IMR-90 (cell line): ENCODE data around the gene RASSF6. TPM values are rescaled to one million over a fixed set of nuclear protein-coding genes. Genes with fewer than 3 reads are reported as not detected.

Experiments
- ATAC-seq: fragments of 200-7000 bp; cut with Tn5 transposase; 2 replicates; pipeline ENCODE4 v1.9.1; 2020; ENCODE audit warnings: low read depth, mild to moderate bottlenecking, moderate library complexity
- BruUV-seq: library from RNA; stranded (reverse); fragments of 400-500 nt; replicated peaks from 2 replicates; lab custom pipeline; 2021; lab: Mats Ljungman, UMichigan
- CTCF ChIA-PET: fragments of 300-600 bp; formaldehyde crosslinking; extraction: SDS; loops from one replicate; lab custom pipeline; 2021; ENCODE audit warnings: antibody characterized with exemption; lab: Yijun Ruan, JAX
- POLR2A ChIA-PET: fragments of 300-600 bp; sonication (Branson Sonifier 250); formaldehyde crosslinking; loops from one replicate; lab custom pipeline; 2022; ENCODE audit warnings: antibody characterized with exemption; ENCODE audit not compliant: unreplicated experiment; lab: Charles Lee
- DNase-seq: peaks from one replicate; pipeline ENCODE4 v3.0.0; 2013
- H2AFZ ChIP-seq: replicated peaks from 2 replicates; pipeline ENCODE3; 2013; ENCODE audit warnings: low read length, mild to moderate bottlenecking; ENCODE audit not compliant: poor library complexity
- H2AK5ac ChIP-seq: 2 replicates; pipeline ENCODE4 v1.6.1; 2013; ENCODE audit warnings: low read depth, low read length, inconsistent platforms
- H2AK9ac ChIP-seq: replicated peaks from 2 replicates; pipeline ENCODE3; 2013; ENCODE audit warnings: mild to moderate bottlenecking, low read depth, low read length, moderate library complexity; ENCODE audit not compliant: poor library complexity
- H2BK120ac ChIP-seq: 2 replicates; pipeline ENCODE4 v1.6.1; 2013; ENCODE audit warnings: low read depth, low read length, inconsistent platforms
- H2BK15ac ChIP-seq: 3 replicates; pipeline ENCODE4 v1.6.1; 2013; ENCODE audit warnings: low read depth, low read length, inconsistent platforms
- H2BK20ac ChIP-seq: 2 replicates; pipeline ENCODE4 v1.6.1; 2013; ENCODE audit warnings: low read depth, mild to moderate bottlenecking, inconsistent platforms, low read length, moderate library complexity
- H2BK5ac ChIP-seq: 2 replicates; pipeline ENCODE4 v1.6.1; 2013; ENCODE audit warnings: mild to moderate bottlenecking, low read depth, low read length, inconsistent platforms; ENCODE audit not compliant: poor library complexity, severe bottlenecking
- H3K14ac ChIP-seq: replicated peaks from 2 replicates; pipeline ENCODE4 v1.6.1; 2013; ENCODE audit warnings: low read depth, low read length, inconsistent platforms
- H3K18ac ChIP-seq: 2 replicates; pipeline ENCODE4 v1.6.1; 2013; ENCODE audit warnings: low read depth, low read length, control low read depth
- H3K23ac ChIP-seq: 2 replicates; pipeline ENCODE4 v1.6.1; 2013; ENCODE audit warnings: low read depth, low read length, inconsistent platforms
- H3K27ac ChIP-seq: 2 replicates; pipeline ENCODE4 v1.5.1; 2013; ENCODE audit warnings: mild to moderate bottlenecking, control low read depth, low read length; ENCODE audit not compliant: insufficient read depth
- H3K27me3 ChIP-seq: 2 replicates; pipeline ENCODE4 v1.6.1; 2013; ENCODE audit warnings: low read length; ENCODE audit not compliant: control insufficient read depth, insufficient read depth
- H3K36me3 ChIP-seq: 2 replicates; pipeline ENCODE4 v1.6.1; 2013; ENCODE audit warnings: low read length, mixed read lengths; ENCODE audit not compliant: control insufficient read depth, insufficient read depth
- H3K4ac ChIP-seq: 2 replicates; pipeline ENCODE4 v1.6.1; 2013; ENCODE audit warnings: low read depth, low read length, inconsistent platforms
- H3K4me1 ChIP-seq: 2 replicates; pipeline ENCODE4 v1.6.1; 2013; ENCODE audit warnings: low read length, mixed read lengths; ENCODE audit not compliant: control insufficient read depth, insufficient read depth
- H3K4me2 ChIP-seq: 2 replicates; pipeline ENCODE4 v1.6.1; 2013; ENCODE audit warnings: low read depth, mild to moderate bottlenecking, control low read depth, low read length, moderate library complexity
- H3K4me3 ChIP-seq: 2 replicates; pipeline ENCODE4 v1.5.1; 2013; ENCODE audit warnings: low read depth, mild to moderate bottlenecking, control low read depth, low read length, moderate library complexity; ENCODE audit not compliant: insufficient read depth
- H3K56ac ChIP-seq: 2 replicates; pipeline ENCODE4 v1.6.1; 2013; ENCODE audit warnings: low read length, inconsistent platforms; ENCODE audit not compliant: insufficient read depth; ENCODE audit errors: extremely low read depth
- H3K79me1 ChIP-seq, 2 experiments: 2 replicates each; pipeline ENCODE4 v1.6.1; 2013; ENCODE audit warnings: low read length in 2 of 2, inconsistent platforms in 1 of 2, low read depth in 1 of 2
- H3K9ac ChIP-seq: 2 replicates; pipeline ENCODE4 v1.6.1; 2013; ENCODE audit warnings: low read depth, low read length, control low read depth
- H3K9me1 ChIP-seq: 2 replicates; pipeline ENCODE4 v1.6.1; 2013; ENCODE audit warnings: low read length, inconsistent platforms; ENCODE audit not compliant: insufficient read depth
- H3K9me3 ChIP-seq: 2 replicates; pipeline ENCODE4 v1.6.1; 2013; ENCODE audit warnings: low read length; ENCODE audit not compliant: control insufficient read depth, insufficient read depth
- H4K20me1 ChIP-seq: 2 replicates; pipeline ENCODE4 v1.6.1; 2013; ENCODE audit warnings: low read length, inconsistent platforms; ENCODE audit not compliant: insufficient read depth
- H4K5ac ChIP-seq: 2 replicates; pipeline ENCODE4 v1.6.1; 2013; ENCODE audit warnings: mild to moderate bottlenecking, low read depth, low read length, control low read depth
- H4K8ac ChIP-seq, 2 experiments: 2 replicates each; pipeline ENCODE4 v1.6.1; 2013; ENCODE audit warnings: low read depth in 2 of 2, low read length in 2 of 2, control low read depth in 1 of 2, inconsistent platforms in 1 of 2
- H4K91ac ChIP-seq: 2 replicates; pipeline ENCODE4 v1.6.1; 2013; ENCODE audit warnings: low read depth, low read length, inconsistent platforms; ENCODE audit not compliant: insufficient read depth
- CTCF ChIP-seq: conservative IDR thresholded peaks from 2 replicates; pipeline ENCODE4 v1.5.1; 2012; ENCODE audit warnings: mild to moderate bottlenecking, low read depth, low read length, improper control_type of control experiment
- MAFK ChIP-seq: IDR thresholded peaks from 2 replicates; pipeline ENCODE4 v1.6.1; 2012; ENCODE audit warnings: low read depth, low read length, improper control_type of control experiment
- RAD21 ChIP-seq: IDR thresholded peaks from 2 replicates; pipeline ENCODE4 v1.6.1; 2012; ENCODE audit warnings: low read length, improper control_type of control experiment
- WGBS, 2 experiments: methylation state at CpG; one replicate each; pipeline versions ENCODE4 v1.1.5 to v1.1.7; 2013; ENCODE audit warnings: missing lambda C conversion rate in 2 of 2; ENCODE audit not compliant: insufficient read length in 1 of 2; ENCODE audit errors: extremely low coverage in 2 of 2; 5-methylcytosine and 5-hydroxymethylcytosine counted together
- dilution Hi-C: fragments of 300-500 bp; cut with HindIII; formaldehyde crosslinking; loops from one replicate; pipeline ENCODE4 v1.14.3; 2018; ENCODE audit warnings: low sequenced_read_pairs; ENCODE audit not compliant: unreplicated experiment
- in situ Hi-C: fragments of 300-500 bp; cut with MboI; formaldehyde crosslinking; loops from 3 replicates; pipeline ENCODE4 v1.14.3; 2019; ENCODE audit warnings: low sequenced_read_pairs, inconsistent platforms, mixed read lengths
- intact Hi-C: fragments of 100-400 bp; cut with micrococcal nuclease; formaldehyde crosslinking; loops from 2 replicates; pipeline ENCODE4 v1.10.0; 2022
- polyA plus RNA-seq, 3 experiments: library from polyadenylated mRNA; depleted of rRNA; stranded (reverse); fragments of >200 nt; gene quantifications; 2 replicates each; pipeline ENCODE4 v1.2.3, GENCODE V29; 2012; ENCODE audit warnings: low replicate concordance in 1 of 3
- total RNA-seq: library from RNA; depleted of rRNA; stranded (reverse); fragments of >200 nt; gene quantifications from 2 replicates; pipeline ENCODE4 v1.2.3, GENCODE V29; 2012
- TF ChIP-seq, protein P1 (sequence below): fragments of 150-350 bp; IDR thresholded peaks from 2 replicates; pipeline ENCODE4 v1.6.1; 2016; ENCODE audit warnings: low read depth, mild to moderate bottlenecking, low read length, moderate library complexity, borderline replicate concordance

The RASSF6 gene
- total and polyA plus RNA-seq, 2 of the 4 experiments (the other 2 are of a cell fraction): not detected

DNA sequence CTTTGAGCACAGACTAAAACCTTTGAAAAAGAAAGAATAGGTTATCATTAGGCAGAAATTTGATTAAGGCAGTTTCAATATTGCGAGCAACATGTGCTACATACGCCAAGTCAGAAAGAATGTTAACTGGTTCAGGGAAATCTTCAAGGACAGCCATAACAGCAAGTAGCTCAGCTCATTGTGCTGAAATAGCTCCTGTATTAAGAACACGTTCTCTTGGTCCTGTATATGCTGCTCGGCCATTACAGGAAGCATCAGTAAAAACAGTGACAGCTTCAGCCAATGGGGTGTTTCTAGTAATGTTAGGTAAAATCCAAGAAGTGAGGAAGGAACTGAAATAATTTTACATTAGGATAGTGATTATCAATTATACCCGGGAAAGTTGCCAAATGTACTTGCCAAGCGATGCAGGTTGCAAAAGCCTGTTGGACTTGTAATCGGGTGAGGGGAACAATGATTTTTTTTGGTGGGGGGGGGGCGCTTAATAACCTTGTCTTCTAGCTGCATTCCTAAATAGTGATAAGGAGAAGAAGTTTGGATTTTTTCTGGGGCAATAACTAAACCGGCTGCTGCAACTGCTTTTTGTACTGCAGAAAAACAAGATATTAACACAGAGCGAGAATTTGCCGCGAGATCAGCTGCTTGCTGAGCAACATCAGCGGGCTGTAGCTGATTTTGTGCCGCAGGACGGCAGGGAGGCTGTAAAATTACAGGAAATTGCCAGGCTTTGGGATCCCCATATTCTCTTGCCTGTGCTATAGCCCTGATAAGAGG is 49.4 kb upstream of the RASSF6 start:
- H3K4ac ChIP-seq: no peak overlapping the region
- no peaks in the 10 kb centered on the region for H3K36me3 ChIP-seq
- no peak overlapping the region for H3K18ac ChIP-seq
- H3K79me1 ChIP-seq: no peaks in the 10 kb centered on the region
- CTCF ChIA-PET: interaction anchor here (0.9 kb wide), 1 partner anchor 90 kb away, joined by 3 read pairs; no protein-coding TSS in a partner anchor
- H2AK5ac ChIP-seq: no peak overlapping the region
- H3K56ac ChIP-seq: no peak overlapping the region
- DNase-seq: no peak
- no peak overlapping the region for H3K27ac ChIP-seq
- no peak overlapping the region for H4K91ac ChIP-seq
- no peaks in the 10 kb centered on the region for H3K27me3 ChIP-seq
- H3K9me3 ChIP-seq: no peaks in the 10 kb centered on the region
- ATAC-seq: no peak; the same call in 1 of the 2 replicates
- no peak overlapping the region for H2AFZ ChIP-seq
- no peak overlapping the region for H3K14ac ChIP-seq
- H4K8ac ChIP-seq: no peak overlapping the region; a peak in 1 of 4 replicates
- dilution Hi-C loops (no loop called here), intact Hi-C loops (loop anchor here (2.0 kb wide), 1 partner anchor 191 kb away; no protein-coding TSS in a partner anchor), in situ Hi-C loops (loop anchor here (10.0 to 25.0 kb wide), 3 partner anchors 365 to 643 kb away; partner anchors contain the start of genes CXCL3 and EPGN)
- H4K20me1 ChIP-seq: no peaks in the 10 kb centered on the region
- no peak overlapping the region for H3K9ac ChIP-seq
- H3K4me2 ChIP-seq: no peak overlapping the region
- no peak overlapping the region for H3K4me3 ChIP-seq
- H2BK20ac ChIP-seq: no peak overlapping the region
- no peak overlapping the region for H3K23ac ChIP-seq
- no peak overlapping the region for H2BK5ac ChIP-seq
- POLR2A ChIA-PET: no interaction called here
- no TSS peak for BruUV-seq
- peaks cover 4% of the 10 kb centered on the region; the same call in 1 of the 2 replicates for H3K4me1 ChIP-seq
- H2BK15ac ChIP-seq: 0 out of 3 replicates have a peak overlapping the region, but pooled peaks have one; percentile 45
- whole genome bisulfite sequencing, 2 experiments: 80% methylated on average over 8 of the region's 15 CpGs; no CpG with 5 or more reads in 1 of the 2 experiments
- no peak overlapping the region for H2AK9ac ChIP-seq
- H4K5ac ChIP-seq: no peak overlapping the region
- H2BK120ac ChIP-seq: no peak overlapping the region
- TF ChIP-seq, protein P1, sequence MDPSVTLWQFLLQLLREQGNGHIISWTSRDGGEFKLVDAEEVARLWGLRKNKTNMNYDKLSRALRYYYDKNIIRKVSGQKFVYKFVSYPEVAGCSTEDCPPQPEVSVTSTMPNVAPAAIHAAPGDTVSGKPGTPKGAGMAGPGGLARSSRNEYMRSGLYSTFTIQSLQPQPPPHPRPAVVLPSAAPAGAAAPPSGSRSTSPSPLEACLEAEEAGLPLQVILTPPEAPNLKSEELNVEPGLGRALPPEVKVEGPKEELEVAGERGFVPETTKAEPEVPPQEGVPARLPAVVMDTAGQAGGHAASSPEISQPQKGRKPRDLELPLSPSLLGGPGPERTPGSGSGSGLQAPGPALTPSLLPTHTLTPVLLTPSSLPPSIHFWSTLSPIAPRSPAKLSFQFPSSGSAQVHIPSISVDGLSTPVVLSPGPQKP: no peak
- TF ChIP-seq RAD21 (no peak), CTCF (no peak), MAFK (no peak)
- no peaks in the 10 kb centered on the region for H3K9me1 ChIP-seq
